ENCODE measurements around the gene TAF10. TPM values are rescaled to one million over a fixed set of nuclear protein-coding genes. Genes with fewer than 3 reads are reported as not detected.

The TAF10 gene
- total and polyA plus RNA-seq, 2 of the 13 experiments (the other 11 are each of a cell fraction or from before 2014, with no cell fraction given), result 71.3 to 134 TPM

GRCh38 chr11:6561288-6561687, 50.7 kb downstream of the TAF10 start:
- Histone ChIP-seq H3K9me3 (ENCODE audit: low read length) (no peaks in the 10 kb centered on the region), H3K4me1 (ENCODE audit: insufficient read depth, low read length) (no peaks in the 10 kb centered on the region), H3K4me2 (ENCODE audit: low read depth, low read length) (no peak overlapping the region), H3K36me3 (replicated peaks in 1 of 2; ENCODE audit: control insufficient read depth in 1 of 2, insufficient read depth in 2 of 2, low read length in 2 of 2) (no peaks in the 10 kb centered on the region), H3K27ac (ENCODE audit: extremely low read length, insufficient read depth, low read length) (no peak overlapping the region), H2AFZ (ENCODE audit: low read length) (no peak overlapping the region), H3K4me3 (replicated peaks in 1 of 3; ENCODE audit: insufficient read depth in 1 of 3, low read depth in 2 of 3, low read length in 3 of 3) (no peak overlapping the region), H3K79me2 (ENCODE audit: insufficient read depth, low read length) (no peaks in the 10 kb centered on the region), H3K27me3 (ENCODE audit: control insufficient read depth in 1 of 2, insufficient read depth in 2 of 2, low read length in 2 of 2) (no peaks in the 10 kb centered on the region), H3K9ac (ENCODE audit: insufficient read depth, low read depth, low read length) (no peak overlapping the region), H4K20me1 (ENCODE audit: insufficient read depth, low read length) (no peaks in the 10 kb centered on the region)
- ATAC-seq (no peak), DNase-seq (ENCODE audit: low spot score) (no peak), FAIRE-seq (no peak)
- intact Hi-C loops (cut with micrococcal nuclease; ENCODE audit: unreplicated experiment) (no loop called here), in situ Hi-C loops (cut with HindIII; ENCODE audit: extremely low pct_ligation_motif_present, low pct_unique_long_range_greater_than_20kb) (no loop called here)
- WGBS (ENCODE audit: low lambda C conversion rate), result 90% methylated on average over 3 of the region's 3 CpGs
- no TSS peak for BruUV-seq (replicated peaks)
- CTCF ChIA-PET (ENCODE audit: low intra/inter-chr PET ratio, low total read pairs), result no interaction called here
- POLR2A ChIA-PET, result no interaction called here
- no peak for TF ChIP-seq ZNF770 (CRISPR knock-in tag; IDR thresholded peaks at IDR 0.05)
- no peak for TF ChIP-seq ZNF773 (CRISPR knock-in tag; IDR thresholded peaks at IDR 0.05; ENCODE audit: borderline replicate concordance)
- no peak for TF ChIP-seq ATF2 (CRISPR knock-in tag; IDR thresholded peaks at IDR 0.05)
- TF ChIP-seq MAZ (IDR thresholded peaks at IDR 0.05; ENCODE audit: borderline replicate concordance, low read depth, low read length), result no peak
- TF ChIP-seq MAZ (CRISPR knock-in tag; IDR thresholded peaks at IDR 0.05; ENCODE audit: low read depth), result no peak
- TF ChIP-seq ZIK1 (CRISPR knock-in tag; IDR thresholded peaks at IDR 0.05; ENCODE audit: borderline replicate concordance, low read depth), result no peak
- no peak for TF ChIP-seq SIN3A (IDR thresholded peaks at IDR 0.05; ENCODE audit: borderline replicate concordance, low read depth, low read length)
- TF ChIP-seq ZNF788 (CRISPR knock-in tag; IDR thresholded peaks at IDR 0.05; ENCODE audit: borderline replicate concordance), result no peak
- no peak for TF ChIP-seq TAF1 (CRISPR knock-in tag; IDR thresholded peaks at IDR 0.05)
- no peak for TF ChIP-seq PRDM15 (CRISPR knock-in tag; IDR thresholded peaks at IDR 0.05)
- no peak for TF ChIP-seq KLF12 (CRISPR knock-in tag; IDR thresholded peaks at IDR 0.05; ENCODE audit: borderline replicate concordance)
- no peak for TF ChIP-seq MTA3 (CRISPR knock-in tag; IDR thresholded peaks at IDR 0.05)
- TF ChIP-seq ZNF83 (CRISPR knock-in tag; IDR thresholded peaks at IDR 0.05; ENCODE audit: borderline replicate concordance), result no peak

Data from HepG2 (cell line).